GM12872 (cell line): ENCODE data around the gene KLF6.

Experiments
- CTCF ChIP-seq: IDR thresholded peaks from 3 replicates; pipeline ENCODE4 v1.5.1; 2011; ENCODE audit warnings: low read depth, mild to moderate bottlenecking, low read length, moderate library complexity; ENCODE audit not compliant: insufficient read depth

KLF6 gene

GRCh38 chr10:3780771-3781467 lies 4.1 kb downstream of the KLF6 start:
- no peak for TF ChIP-seq CTCF

- no peak for TF ChIP-seq CTCF
Observed at GRCh38 chr10:3780021-3780770, 4.8 kb downstream of the KLF6 start.

DNA sequence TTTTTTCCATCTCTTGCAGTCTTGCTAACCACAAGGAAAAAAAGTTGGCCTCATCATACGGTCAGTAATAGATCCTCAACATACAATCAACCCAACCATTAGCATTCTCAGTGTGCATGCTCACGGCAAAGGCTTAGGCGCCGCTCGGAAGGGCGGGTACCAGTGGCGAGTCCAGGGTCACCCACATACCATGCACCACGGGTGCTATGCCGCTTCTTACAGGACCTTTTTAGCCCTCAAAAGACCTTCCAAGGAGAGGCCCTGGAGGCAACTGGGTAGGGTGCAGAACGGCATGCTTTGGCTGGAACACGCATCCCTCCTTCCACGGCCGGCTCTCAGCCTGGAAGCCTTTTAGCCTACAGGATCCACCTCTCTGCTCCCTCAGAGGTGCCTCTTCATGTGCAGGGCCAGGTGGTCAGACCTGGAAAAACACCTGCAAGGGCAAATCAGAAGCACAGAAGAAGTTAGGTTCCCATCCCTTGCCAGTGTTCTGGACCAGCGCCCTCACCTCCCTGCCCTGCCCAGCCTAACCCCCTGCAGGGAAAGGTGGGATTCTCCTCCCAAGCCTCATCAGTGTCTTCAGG lies 5.8 kb downstream of the KLF6 start:
- TF ChIP-seq CTCF = no peak

DNA sequence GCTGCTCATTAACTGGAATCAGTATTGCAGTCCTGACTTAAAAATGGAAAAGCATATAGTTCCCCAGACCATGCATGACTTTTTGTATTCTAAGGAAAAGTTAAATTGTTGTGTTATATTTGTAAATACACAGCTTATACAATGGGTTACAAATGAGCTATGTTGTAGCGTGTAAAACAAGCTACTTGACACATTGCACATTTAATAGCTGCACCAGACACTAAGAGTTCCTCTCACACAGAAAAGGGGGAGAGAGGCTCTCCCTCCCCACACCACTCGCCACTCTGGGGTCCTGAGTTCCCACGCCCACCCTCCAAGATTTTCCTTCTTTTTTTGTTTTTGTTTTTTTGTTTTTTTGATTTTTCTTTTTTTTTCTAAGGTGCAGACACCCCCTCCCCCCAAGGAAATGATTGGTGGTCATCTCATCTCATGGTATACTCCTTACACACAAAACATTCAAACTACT lies 6.3 kb downstream of the KLF6 start:
- no peak for TF ChIP-seq CTCF

GRCh38 chr10:3777981-3778691 lies 6.9 kb downstream of the KLF6 start:
- no peak for TF ChIP-seq CTCF

DNA sequence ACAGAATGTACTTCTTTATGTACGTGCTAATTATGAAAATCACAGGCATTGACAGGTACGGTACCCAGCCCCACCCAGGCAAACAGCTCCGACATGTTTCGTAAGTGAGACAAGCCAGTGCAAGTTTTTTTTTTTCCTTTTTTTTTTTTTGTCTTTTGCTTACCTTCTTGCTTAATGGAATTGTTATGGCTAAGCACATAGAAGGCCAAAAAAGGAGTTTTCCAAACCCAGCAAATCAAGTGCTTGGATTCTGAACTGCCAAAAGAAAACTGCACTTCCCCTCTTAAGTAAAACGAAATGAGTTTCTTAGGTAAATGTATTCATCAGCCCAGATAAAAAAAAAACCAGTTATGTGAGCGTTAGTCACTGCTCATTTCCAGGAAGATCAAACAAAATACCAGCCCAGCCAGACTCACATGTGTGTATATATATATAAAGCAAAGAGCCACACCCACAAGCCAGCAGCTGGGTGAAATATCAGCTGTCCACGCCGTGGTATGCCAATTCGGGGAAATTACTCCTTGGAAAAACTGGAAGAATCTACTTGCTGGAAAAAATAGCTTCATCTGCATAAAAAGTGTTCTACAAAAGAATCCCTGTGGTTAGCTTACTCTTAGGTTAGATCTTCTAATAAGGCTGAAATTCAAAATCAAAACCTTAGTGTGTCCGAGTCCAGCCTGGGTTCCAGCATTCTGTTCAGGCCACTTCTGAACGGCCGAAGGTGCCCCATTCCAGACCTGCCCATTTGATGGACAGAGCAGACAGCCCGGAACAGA lies 8.0 kb downstream of the KLF6 start:
- no peak for TF ChIP-seq CTCF
